PFSK-1 (cell line): Measurements from ENCODE around the gene PDE3A.

Experiments used
- FOXP2 ChIP-seq: optimal IDR thresholded peaks from 2 replicates; pipeline ENCODE3; 2011; ENCODE audit warnings: borderline replicate concordance, control low read depth, inconsistent platforms; ENCODE audit not compliant: insufficient read depth; ENCODE audit errors: extremely low read length, extremely low read depth
- POLR2AphosphoS5 ChIP-seq: IDR thresholded peaks from 2 replicates; pipeline ENCODE4 v1.6.1; 2012; ENCODE audit warnings: low read depth, mild to moderate bottlenecking, control low read depth, low read length, moderate library complexity
- REST ChIP-seq, 2 experiments: IDR thresholded peaks; 2 replicates each; pipeline versions ENCODE4 v1.6.1 to v1.8.0; 2011 to 2012; ENCODE audit warnings: low read depth in 2 of 2, low read length in 2 of 2, control low read depth in 1 of 2, inconsistent platforms in 1 of 2, mild to moderate bottlenecking in 1 of 2, moderate library complexity in 1 of 2; ENCODE audit not compliant: insufficient read depth in 1 of 2
- SIN3A ChIP-seq: IDR thresholded peaks from 2 replicates; pipeline ENCODE4 v1.6.1; 2012; ENCODE audit warnings: mild to moderate bottlenecking, low read length, moderate library complexity, borderline replicate concordance; ENCODE audit not compliant: insufficient read depth
- TAF1 ChIP-seq: IDR thresholded peaks from 2 replicates; pipeline ENCODE4 v1.6.1; 2012; ENCODE audit warnings: low read length, control low read depth, borderline replicate concordance; ENCODE audit not compliant: insufficient read depth

Gene PDE3A

GRCh38 chr12:20442322-20442721 is 74.0 kb downstream of the PDE3A start:
- no peak for TF ChIP-seq TAF1
- TF ChIP-seq FOXP2: no peak
- TF ChIP-seq POLR2AphosphoS5: no peak
- TF ChIP-seq REST (IDR thresholded peaks at IDR 0.05; ENCODE audit: insufficient read depth in 1 of 2, low read depth in 2 of 2, low read length in 2 of 2): no peak
- no peak for TF ChIP-seq SIN3A

DNA sequence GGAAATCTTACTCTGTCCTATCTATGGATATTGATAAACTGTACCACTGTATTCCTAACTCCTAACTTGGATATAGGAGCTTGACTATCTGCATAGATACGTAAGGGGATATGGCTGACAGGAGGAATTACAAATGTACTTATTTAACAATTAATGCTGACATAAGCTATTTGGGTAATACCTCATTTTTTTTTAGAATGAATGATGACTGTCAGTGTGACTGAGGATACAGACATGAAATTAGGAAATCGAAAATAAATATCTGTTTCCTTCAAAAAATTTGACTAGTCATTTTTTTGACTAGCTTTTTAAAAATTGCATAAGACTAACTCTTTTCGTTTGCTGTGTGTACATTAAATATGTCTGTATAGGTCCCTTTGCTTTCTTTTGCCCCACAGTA is 74.9 kb downstream of the PDE3A start:
- TF ChIP-seq FOXP2 (no peak), REST (IDR thresholded peaks at IDR 0.05; ENCODE audit: insufficient read depth in 1 of 2, low read depth in 2 of 2, low read length in 2 of 2) (no peak), POLR2AphosphoS5 (no peak), TAF1 (no peak), SIN3A (no peak)

DNA sequence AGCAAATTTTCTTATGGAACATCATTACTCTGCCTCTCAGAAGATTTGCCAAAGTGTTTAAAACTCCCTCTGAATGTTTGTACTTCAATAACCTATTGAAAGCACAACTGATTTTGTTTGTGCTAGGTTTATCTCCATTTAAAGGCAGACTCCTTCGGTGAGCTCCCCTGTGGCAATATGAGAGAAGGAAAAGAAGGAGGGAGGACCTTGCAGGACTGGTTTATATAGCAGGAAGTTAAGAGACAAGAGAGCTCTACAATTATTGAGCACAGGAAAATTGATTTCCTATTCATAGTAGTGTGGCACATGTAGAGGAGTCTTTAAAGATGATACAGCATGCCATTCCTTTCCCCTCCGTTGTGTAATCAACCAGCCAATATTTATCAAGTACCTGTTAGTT is 75.5 kb downstream of the PDE3A start:
- no peak for TF ChIP-seq POLR2AphosphoS5
- TF ChIP-seq SIN3A: no peak
- no peak for TF ChIP-seq REST (IDR thresholded peaks at IDR 0.05; ENCODE audit: insufficient read depth in 1 of 2, low read depth in 2 of 2, low read length in 2 of 2)
- TF ChIP-seq FOXP2: no peak
- TF ChIP-seq TAF1: no peak

GRCh38 chr12:20444595-20445170 is 76.3 kb downstream of the PDE3A start:
- TF ChIP-seq FOXP2 (no peak), TAF1 (no peak), SIN3A (no peak), REST (IDR thresholded peaks at IDR 0.05; ENCODE audit: insufficient read depth in 1 of 2, low read depth in 2 of 2, low read length in 2 of 2) (no peak), POLR2AphosphoS5 (no peak)
